ENCODE measurements around the gene PPM1D.

DNA sequence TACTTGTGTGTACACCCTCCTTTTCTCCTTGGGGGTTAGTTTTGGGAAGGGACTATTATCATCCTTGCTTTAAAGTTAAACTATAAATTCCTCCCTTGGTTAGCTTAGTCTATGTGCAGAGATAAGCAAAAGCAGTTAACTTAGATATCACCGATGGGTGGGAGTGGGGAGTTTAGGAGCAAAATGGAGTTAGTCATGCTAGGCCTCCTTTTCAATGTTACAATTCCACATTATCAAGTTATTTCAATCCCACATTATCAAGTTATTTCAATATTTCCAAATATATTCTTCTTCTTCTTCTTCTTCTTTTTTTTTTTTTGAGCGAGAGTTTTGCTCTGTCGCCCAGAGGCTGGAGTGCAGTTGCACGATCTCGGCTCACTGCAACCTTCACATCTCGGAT lies 76.0 kb downstream of the PPM1D start:
- TF ChIP-seq, protein P1, sequence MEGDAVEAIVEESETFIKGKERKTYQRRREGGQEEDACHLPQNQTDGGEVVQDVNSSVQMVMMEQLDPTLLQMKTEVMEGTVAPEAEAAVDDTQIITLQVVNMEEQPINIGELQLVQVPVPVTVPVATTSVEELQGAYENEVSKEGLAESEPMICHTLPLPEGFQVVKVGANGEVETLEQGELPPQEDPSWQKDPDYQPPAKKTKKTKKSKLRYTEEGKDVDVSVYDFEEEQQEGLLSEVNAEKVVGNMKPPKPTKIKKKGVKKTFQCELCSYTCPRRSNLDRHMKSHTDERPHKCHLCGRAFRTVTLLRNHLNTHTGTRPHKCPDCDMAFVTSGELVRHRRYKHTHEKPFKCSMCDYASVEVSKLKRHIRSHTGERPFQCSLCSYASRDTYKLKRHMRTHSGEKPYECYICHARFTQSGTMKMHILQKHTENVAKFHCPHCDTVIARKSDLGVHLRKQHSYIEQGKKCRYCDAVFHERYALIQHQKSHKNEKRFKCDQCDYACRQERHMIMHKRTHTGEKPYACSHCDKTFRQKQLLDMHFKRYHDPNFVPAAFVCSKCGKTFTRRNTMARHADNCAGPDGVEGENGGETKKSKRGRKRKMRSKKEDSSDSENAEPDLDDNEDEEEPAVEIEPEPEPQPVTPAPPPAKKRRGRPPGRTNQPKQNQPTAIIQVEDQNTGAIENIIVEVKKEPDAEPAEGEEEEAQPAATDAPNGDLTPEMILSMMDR (IDR thresholded peaks at IDR 0.05): no peak
- TF ChIP-seq POLR2A (IDR thresholded peaks at IDR 0.05): no peak
